Coronary artery (tissue), 2 donors: ENCODE results near the gene ITGAX.

ENCODE experiments used
- DNase-seq: peaks from one replicate; pipeline ENCODE4 v3.0.0-alpha.2; 2017; ENCODE audit warnings: low spot score
- H3K27ac ChIP-seq, 2 donors: fragments of 200-600 bp; sonication (generic); one replicate each; pipeline ENCODE4 v1.5.1; 2016 to 2019
- H3K4me3 ChIP-seq: fragments of 200-600 bp; sonication (generic); 2 replicates; pipeline ENCODE4 v1.5.1; 2016; ENCODE audit warnings: mild to moderate bottlenecking, moderate library complexity
- CTCF ChIP-seq: fragments of 200-600 bp; sonication (generic); IDR thresholded peaks from one replicate; pipeline ENCODE4 v1.5.1; 2019; ENCODE audit warnings: antibody characterized with exemption

Gene ITGAX

DNA sequence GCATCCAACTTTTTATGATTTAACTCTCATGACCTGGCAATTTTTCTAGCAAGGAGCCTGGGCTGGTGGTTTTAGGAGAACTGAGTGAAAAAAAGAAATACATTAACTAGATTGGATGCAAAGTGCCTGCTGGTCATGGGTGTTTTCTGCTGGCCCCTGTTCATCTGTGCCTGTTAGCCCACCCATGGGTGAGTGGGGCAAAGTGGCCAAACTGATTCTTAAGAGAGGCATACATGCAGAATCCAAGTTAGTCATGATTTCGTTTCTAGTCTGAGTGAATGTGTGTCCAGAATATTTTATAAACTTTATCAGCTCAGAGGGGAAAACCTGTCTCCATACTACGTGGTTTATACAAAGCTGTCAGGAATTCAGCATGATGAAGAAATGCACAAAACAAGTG is 33.6 kb downstream of the ITGAX start:
- no peak for TF ChIP-seq CTCF
- no peak overlapping the region for H3K4me3 ChIP-seq
- H3K27ac ChIP-seq: no peak overlapping the region
- DNase-seq: no peak

- H3K4me3 ChIP-seq: no peak overlapping the region
- DNase-seq: no peak
Measured at GRCh38 chr16:31390504-31391041, 35.6 kb downstream of the ITGAX start.

DNA sequence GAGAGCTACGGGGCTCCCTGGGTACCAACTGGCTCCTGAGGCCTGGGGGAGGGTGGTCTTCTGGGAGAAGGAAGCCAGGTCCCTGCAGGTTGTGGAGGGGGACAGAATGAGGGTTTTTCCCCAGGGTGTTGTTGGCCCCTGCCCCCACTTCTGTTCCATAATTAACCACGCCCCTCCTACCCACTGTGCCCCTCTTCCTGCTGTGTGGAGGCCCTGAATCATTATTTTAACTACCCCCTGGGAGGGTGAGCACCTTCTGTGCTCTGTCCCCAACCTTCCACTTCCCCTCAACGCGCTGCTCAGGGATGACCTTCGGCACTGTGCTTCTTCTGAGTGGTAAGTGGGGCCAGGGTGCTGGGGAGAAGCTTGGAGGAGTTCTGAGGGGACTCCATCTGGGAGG is 38.1 kb downstream of the ITGAX start, which contains the start of gene ITGAD:
TSS of gene ITGAD (plus strand) at position 280 of the 400 bp plus-strand sequence. CDS start at position 306, 26 bp downstream.
- no peak within 1 kb of the TSS for H3K4me3 ChIP-seq

More at GRCh38 chr16:31390504-31391041, 35.6 kb downstream of the ITGAX start:
- no peak for TF ChIP-seq CTCF
- no peak overlapping the region for H3K27ac ChIP-seq

GRCh38 chr16:31395647-31396046 is 40.7 kb downstream of the ITGAX start:
- no peak for DNase-seq
- no peak for TF ChIP-seq CTCF
- H3K4me3 ChIP-seq: no peak overlapping the region
- H3K27ac ChIP-seq: no peak overlapping the region

More for the DNA sequence above, 38.1 kb downstream of the ITGAX start, which contains the start of gene ITGAD:
- DNase-seq: no peak
- no peak within 1 kb of the TSS for H3K27ac ChIP-seq
- no peak for TF ChIP-seq CTCF

DNA sequence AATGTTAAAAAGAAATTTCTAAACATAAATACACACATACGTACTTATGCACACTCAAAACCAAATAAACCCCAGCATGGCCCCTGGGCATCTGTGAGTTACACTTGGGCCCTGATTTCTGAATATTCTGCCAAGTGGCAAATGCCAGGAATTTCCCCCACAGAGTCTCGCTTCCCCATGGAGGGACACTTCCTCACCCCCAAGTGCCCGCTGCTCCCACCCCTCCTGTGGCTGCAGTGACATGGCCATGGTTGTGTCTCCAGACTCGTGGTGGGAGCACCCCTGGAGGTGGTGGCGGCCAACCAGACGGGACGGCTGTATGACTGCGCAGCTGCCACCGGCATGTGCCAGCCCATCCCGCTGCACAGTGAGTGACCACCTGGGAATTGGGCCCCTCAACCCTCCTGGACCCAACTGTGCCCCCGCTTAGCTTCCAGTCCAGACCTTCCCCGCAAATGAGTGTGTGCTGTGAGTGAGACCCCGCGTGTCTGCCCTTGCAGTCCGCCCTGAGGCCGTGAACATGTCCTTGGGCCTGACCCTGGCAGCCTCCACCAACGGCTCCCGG is 42.2 kb downstream of the ITGAX start:
- Histone ChIP-seq H3K27ac (no peak overlapping the region), H3K4me3 (no peak overlapping the region)
- TF ChIP-seq CTCF: no peak
- DNase-seq: no peak

DNA sequence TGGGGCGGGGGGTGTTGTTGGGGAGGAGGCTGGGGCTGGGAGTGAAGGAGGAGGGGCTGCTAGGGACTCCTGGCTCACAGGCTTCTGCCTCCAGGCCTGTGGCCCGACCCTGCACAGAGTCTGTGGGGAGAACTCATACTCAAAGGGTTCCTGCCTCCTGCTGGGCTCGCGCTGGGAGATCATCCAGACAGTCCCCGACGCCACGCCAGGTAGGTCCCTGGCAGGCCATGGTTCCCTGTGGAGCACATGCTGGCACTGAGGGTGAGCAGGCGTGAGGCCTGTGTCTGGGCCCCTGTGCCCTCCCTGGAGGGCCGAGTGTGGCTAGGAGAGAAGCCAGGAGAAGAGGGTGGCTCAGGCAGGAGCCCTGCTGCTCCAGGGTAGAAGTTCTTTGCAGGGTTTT is 42.7 kb downstream of the ITGAX start:
- H3K27ac ChIP-seq: no peak overlapping the region
- no peak for TF ChIP-seq CTCF
- H3K4me3 ChIP-seq: no peak overlapping the region
- DNase-seq: no peak

DNA sequence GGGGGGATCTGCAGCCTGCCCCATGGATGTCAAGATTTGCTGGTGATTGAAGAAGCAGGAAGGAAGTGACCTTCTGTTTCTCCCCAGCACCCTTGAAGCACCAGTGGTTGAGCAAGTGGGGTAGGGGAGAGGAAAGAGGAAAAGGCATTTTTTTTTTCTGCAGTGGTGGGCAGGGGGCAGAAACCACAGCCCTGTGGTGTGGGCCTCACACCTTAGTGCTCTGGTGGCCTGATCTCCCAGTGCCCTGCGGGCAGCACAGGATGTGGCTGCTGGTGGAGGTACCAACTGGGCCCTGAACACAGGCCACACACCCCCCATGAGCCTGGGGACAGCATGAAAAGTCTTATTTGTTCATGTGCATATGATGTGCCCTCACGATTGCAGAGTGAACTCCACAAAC is 45.2 kb downstream of the ITGAX start:
- no peak overlapping the region for H3K4me3 ChIP-seq
- no peak for DNase-seq
- H3K27ac ChIP-seq: no peak overlapping the region
- TF ChIP-seq CTCF: no peak
